Fibroblast of skin of left quadriceps (primary cell): ENCODE data around the gene SMC4.

Source experiments
- DNase-seq, 2 experiments: peaks; one replicate each; pipeline ENCODE4 v3.0.0-alpha.2; 2013; ENCODE audit warnings: low read depth in 2 of 2

SMC4 gene

GRCh38 chr3:160394009-160394392 lies 5.4 kb upstream of the SMC4 start:
- DNase-seq = no peak

- peak; percentile 59 to 60 for DNase-seq
These were observed 4.2 kb upstream of the SMC4 start for GRCh38 chr3:160395297-160395696.

GRCh38 chr3:160398820-160399124 lies 678 bp upstream of the SMC4 start:
- no peak for DNase-seq

GRCh38 chr3:160400030-160400701 lies 716 bp downstream of the SMC4 start:
- no peak for DNase-seq

- no peak for DNase-seq
These were observed 1.3 kb downstream of the SMC4 start for GRCh38 chr3:160400702-160401150.

- peak in 1 of 2 experiments; percentile 48 for DNase-seq
These were observed 2.0 kb downstream of the SMC4 start for GRCh38 chr3:160401291-160402095.

- DNase-seq = no peak
These were observed 3.0 kb downstream of the SMC4 start for GRCh38 chr3:160402221-160403027.

- no peak for DNase-seq
These were observed 3.6 kb downstream of the SMC4 start for GRCh38 chr3:160403028-160403545.

GRCh38 chr3:160403796-160404470 lies 4.5 kb downstream of the SMC4 start:
- no peak for DNase-seq

- no peak for DNase-seq
These were observed 10.6 kb downstream of the SMC4 start for GRCh38 chr3:160409812-160410610.

- no peak for DNase-seq
These were observed 13.0 kb downstream of the SMC4 start for GRCh38 chr3:160412477-160412876.

GRCh38 chr3:160413613-160414248 lies 14.3 kb downstream of the SMC4 start:
- peak; percentile 55 to 64 for DNase-seq

GRCh38 chr3:160417311-160417710 lies 17.9 kb downstream of the SMC4 start:
- DNase-seq = no peak

GRCh38 chr3:160427832-160428424 lies 28.5 kb downstream of the SMC4 start:
- DNase-seq = no peak

GRCh38 chr3:160434071-160434470 lies 34.6 kb downstream of the SMC4 start:
- peak; percentile 33 to 37 for DNase-seq

- no peak for DNase-seq
These were observed 35.6 kb downstream of the SMC4 start for GRCh38 chr3:160435095-160435494.

GRCh38 chr3:160435747-160436146 lies 36.3 kb downstream of the SMC4 start:
- DNase-seq = no peak

GRCh38 chr3:160437083-160437455 lies 37.6 kb downstream of the SMC4 start:
- DNase-seq = no peak

- DNase-seq = no peak
These were observed 41.2 kb downstream of the SMC4 start for GRCh38 chr3:160440687-160441086.

GRCh38 chr3:160444411-160444810 lies 45.0 kb downstream of the SMC4 start:
- DNase-seq = no peak
